ENCODE data around the gene SDR39U1.

GRCh38 chr14:24403294-24403998 lies 39.1 kb downstream of the SDR39U1 start:
- TF ChIP-seq CTCF (IDR thresholded peaks at IDR 0.05) = no peak
- TF ChIP-seq ZFX (IDR thresholded peaks at IDR 0.05; ENCODE audit: borderline replicate concordance) = no peak
